HEK293 (cell line): Measurements from ENCODE around the gene UBL4A.
A peak's percentile ranks its signal among the peaks of the same experiment; 100 is the strongest.

Experiments
- ATF2 ChIP-seq: fragments of 450-650 bp; formaldehyde crosslinking; IDR thresholded peaks from 2 replicates; pipeline ENCODE4 v1.5.1; 2016; ENCODE audit warnings: missing biosample characterization, missing genetic modification characterization, low read depth
- BCL11B ChIP-seq: fragments of 450-650 bp; formaldehyde crosslinking; IDR thresholded peaks from 2 replicates; pipeline ENCODE4 v1.5.1; 2016; ENCODE audit warnings: low read depth, missing biosample characterization, missing genetic modification characterization
- HIC1 ChIP-seq: fragments of 450-650 bp; formaldehyde crosslinking; IDR thresholded peaks from 2 replicates; pipeline ENCODE4 v1.5.1; 2016; ENCODE audit warnings: missing biosample characterization, missing genetic modification characterization
- HOXA7 ChIP-seq: sonication (generic); formaldehyde crosslinking; IDR thresholded peaks from 2 replicates; pipeline ENCODE4 v1.8.1; 2022; ENCODE audit warnings: missing genetic modification reagents, borderline replicate concordance
- HOXD13 ChIP-seq: sonication (generic); formaldehyde crosslinking; IDR thresholded peaks from 2 replicates; pipeline ENCODE4 v1.8.0; 2022; ENCODE audit warnings: missing genetic modification reagents, borderline replicate concordance
- PATZ1 ChIP-seq: fragments of 450-650 bp; formaldehyde crosslinking; IDR thresholded peaks from 2 replicates; pipeline ENCODE4 v1.5.1; 2016; ENCODE audit warnings: missing biosample characterization, missing genetic modification characterization
- PBX3 ChIP-seq: sonication (generic); formaldehyde crosslinking; IDR thresholded peaks from 2 replicates; pipeline ENCODE4 v1.8.1; 2022; ENCODE audit warnings: mild to moderate bottlenecking, moderate library complexity, missing genetic modification reagents
- PRDM1 ChIP-seq: fragments of 450-650 bp; formaldehyde crosslinking; IDR thresholded peaks from 2 replicates; pipeline ENCODE4; 2016; ENCODE audit warnings: missing biosample characterization, missing genetic modification characterization
- SCRT2 ChIP-seq: fragments of 450-650 bp; formaldehyde crosslinking; IDR thresholded peaks from 2 replicates; pipeline ENCODE4 v1.5.1; 2016; ENCODE audit warnings: missing biosample characterization, missing genetic modification characterization
- SETDB1 ChIP-seq: IDR thresholded peaks from one replicate; pipeline ENCODE4 v1.6.1; 2017; ENCODE audit warnings: mild to moderate bottlenecking, low read length, moderate library complexity, mixed read lengths; ENCODE audit not compliant: insufficient read length
- ZFP69B ChIP-seq: fragments of 450-650 bp; formaldehyde crosslinking; IDR thresholded peaks from 2 replicates; pipeline ENCODE4 v1.5.1; 2016; ENCODE audit warnings: missing biosample characterization, missing genetic modification characterization
- ZIC2 ChIP-seq: fragments of 450-650 bp; formaldehyde crosslinking; IDR thresholded peaks from 2 replicates; pipeline ENCODE4 v1.5.1; 2016; ENCODE audit warnings: missing biosample characterization, missing genetic modification characterization
- ZNF10 ChIP-seq: fragments of 450-650 bp; formaldehyde crosslinking; IDR thresholded peaks from 2 replicates; pipeline ENCODE4 v1.5.1; 2017; ENCODE audit warnings: missing biosample characterization, missing genetic modification characterization
- ZNF114 ChIP-seq: fragments of 450-650 bp; formaldehyde crosslinking; IDR thresholded peaks from 2 replicates; pipeline ENCODE4 v1.5.0; 2017; ENCODE audit warnings: missing biosample characterization, missing genetic modification characterization
- ZNF148 ChIP-seq: fragments of 450-650 bp; formaldehyde crosslinking; IDR thresholded peaks from 2 replicates; pipeline ENCODE4 v1.5.0; 2017; ENCODE audit warnings: missing biosample characterization, missing genetic modification characterization, borderline replicate concordance
- ZNF16 ChIP-seq: fragments of 450-650 bp; formaldehyde crosslinking; IDR thresholded peaks from 2 replicates; pipeline ENCODE4 v1.5.1; 2016; ENCODE audit warnings: low read depth, missing biosample characterization, missing genetic modification characterization
- ZNF223 ChIP-seq: fragments of 450-650 bp; formaldehyde crosslinking; IDR thresholded peaks from 2 replicates; pipeline ENCODE4 v1.5.1; 2016; ENCODE audit warnings: missing biosample characterization, missing genetic modification characterization
- ZNF239 ChIP-seq: fragments of 450-650 bp; formaldehyde crosslinking; IDR thresholded peaks from 2 replicates; pipeline ENCODE4 v1.5.1; 2016; ENCODE audit warnings: missing biosample characterization, missing genetic modification characterization
- ZNF311 ChIP-seq: fragments of 450-650 bp; formaldehyde crosslinking; IDR thresholded peaks from 2 replicates; pipeline ENCODE4 v1.5.1; 2017; ENCODE audit warnings: missing biosample characterization, missing genetic modification characterization, borderline replicate concordance
- ZNF513 ChIP-seq: fragments of 450-650 bp; IDR thresholded peaks from 2 replicates; pipeline ENCODE4 v1.5.1; 2018; ENCODE audit warnings: missing biosample characterization, missing genetic modification characterization
- ZNF521 ChIP-seq: fragments of 450-650 bp; formaldehyde crosslinking; IDR thresholded peaks from 2 replicates; pipeline ENCODE4 v1.5.1; 2017; ENCODE audit warnings: missing biosample characterization, mild to moderate bottlenecking, missing genetic modification characterization
- ZNF621 ChIP-seq: fragments of 450-650 bp; formaldehyde crosslinking; IDR thresholded peaks from 2 replicates; pipeline ENCODE4 v1.5.1; 2017; ENCODE audit warnings: missing biosample characterization, missing genetic modification characterization
- ZNF677 ChIP-seq: fragments of 450-650 bp; IDR thresholded peaks from 2 replicates; pipeline ENCODE4 v1.5.0; 2018; ENCODE audit warnings: missing biosample characterization, mild to moderate bottlenecking, missing genetic modification characterization, moderate library complexity
- ZNF707 ChIP-seq: fragments of 450-650 bp; formaldehyde crosslinking; IDR thresholded peaks from 2 replicates; pipeline ENCODE4 v1.5.1; 2016; ENCODE audit warnings: missing biosample characterization, missing genetic modification characterization
- ZNF776 ChIP-seq: fragments of 450-650 bp; formaldehyde crosslinking; IDR thresholded peaks from 2 replicates; pipeline ENCODE4 v1.5.0; 2017; ENCODE audit warnings: missing biosample characterization, missing genetic modification characterization, borderline replicate concordance
- ZNF843 ChIP-seq: fragments of 450-650 bp; formaldehyde crosslinking; IDR thresholded peaks from 2 replicates; pipeline ENCODE4 v1.5.1; 2016; ENCODE audit warnings: missing biosample characterization, missing genetic modification characterization
- ZSCAN23 ChIP-seq: fragments of 450-650 bp; formaldehyde crosslinking; IDR thresholded peaks from 2 replicates; pipeline ENCODE4 v1.5.1; 2016; ENCODE audit warnings: missing biosample characterization, missing genetic modification characterization
- ZSCAN30 ChIP-seq: fragments of 450-650 bp; IDR thresholded peaks from 2 replicates; pipeline ENCODE4 v1.5.1; 2018; ENCODE audit warnings: missing biosample characterization, mild to moderate bottlenecking, missing genetic modification characterization, moderate library complexity

UBL4A gene

GRCh38 chrX:154490414-154491083 lies 4.1 kb upstream of the UBL4A start, which contains the start of gene SLC10A3 (continued):
- TF ChIP-seq PATZ1: peak; percentile 38; the same call in 1 of the 2 replicates
- TF ChIP-seq PBX3 (CRISPR knock-in tag): no peak
- no peak for TF ChIP-seq ZSCAN23 (tag by site-specific recombination)
- TF ChIP-seq ZNF843 (tag by site-specific recombination): 0 out of 2 replicates have a peak, but pooled peaks have one; percentile 49
- no peak for TF ChIP-seq ZNF239
- TF ChIP-seq ZNF621 (tag by site-specific recombination): no peak
- no peak for TF ChIP-seq ZFP69B (tag by site-specific recombination)
- no peak for TF ChIP-seq HOXA7 (CRISPR knock-in tag)
- peak; percentile 47; the same call in 1 of the 2 replicates for TF ChIP-seq ZNF677 (tag by site-specific recombination)
- TF ChIP-seq BCL11B (tag by site-specific recombination): peak; percentile 16; the same call in 1 of the 2 replicates
- peak; percentile 79 for TF ChIP-seq HIC1
- peak; percentile 70 for TF ChIP-seq ZSCAN30 (tag by site-specific recombination)
- no peak for TF ChIP-seq ZNF521
- TF ChIP-seq ZNF148: no peak
- no peak for TF ChIP-seq ZNF311 (tag by site-specific recombination)
- no peak for TF ChIP-seq ZNF114 (tag by site-specific recombination)
- TF ChIP-seq SETDB1: no peak
- TF ChIP-seq ZIC2: peak; percentile 31; the same call in 1 of the 2 replicates
- TF ChIP-seq ZNF16 (tag by site-specific recombination): no peak
- TF ChIP-seq SCRT2: no peak
- TF ChIP-seq ZNF776 (tag by site-specific recombination): no peak
- TF ChIP-seq ZNF10: no peak
- no peak for TF ChIP-seq ZNF513 (tag by site-specific recombination)
- TF ChIP-seq HOXD13 (CRISPR knock-in tag): no peak
- no peak for TF ChIP-seq ATF2 (tag by site-specific recombination)
- no peak for TF ChIP-seq ZNF707 (tag by site-specific recombination)
- peak; percentile 75; the same call in 1 of the 2 replicates for TF ChIP-seq ZNF223 (tag by site-specific recombination)
- no peak for TF ChIP-seq PRDM1 (tag by site-specific recombination)
